Upper lobe of left lung (tissue), 6 donors: Measurements from ENCODE around the gene EBP. TPM values are rescaled to one million over a fixed set of nuclear protein-coding genes. Genes with fewer than 3 reads are reported as not detected.
"Not testable (repeated sequence)": the region's sequence is repeated elsewhere in the genome, so short reads cannot be mapped to it uniquely, and the experiment has no call there.

Source experiments
- ATAC-seq, 2 donors: fragments of 200-7000 bp; cut with Tn5 transposase; one replicate each; pipeline ENCODE4 v1.9.1; 2022; ENCODE audit warnings: mild to moderate bottlenecking in 2 of 2, moderate library complexity in 2 of 2; ENCODE audit not compliant: low FRiP score in 2 of 2
- DNase-seq, 2 donors: peaks; one replicate each; pipeline ENCODE4 v3.0.0-alpha.2; 2019 to 2020
- H3K27ac ChIP-seq, 4 donors: fragments of 200-600 bp; sonication (generic); one replicate each; pipeline ENCODE4 v1.5.1; 2016 to 2019
- H3K27me3 ChIP-seq, 4 donors: fragments of 200-600 bp; sonication (generic); one replicate each; pipeline ENCODE4 v1.5.1; 2017 to 2019
- H3K36me3 ChIP-seq, 4 donors: fragments of 200-600 bp; sonication (generic); one replicate each; pipeline ENCODE4 v1.5.1; 2016 to 2019
- H3K4me1 ChIP-seq, 4 donors: fragments of 200-600 bp; sonication (generic); one replicate each; pipeline ENCODE4 v1.5.1; 2018 to 2019
- H3K4me3 ChIP-seq, 4 donors: fragments of 200-600 bp; sonication (generic); one replicate each; pipeline ENCODE4 v1.5.1; 2017 to 2019; ENCODE audit warnings: mild to moderate bottlenecking in 2 of 4, moderate library complexity in 1 of 4
- H3K9me3 ChIP-seq, 4 donors: fragments of 200-600 bp; sonication (generic); one replicate each; pipeline ENCODE4 v1.5.1; 2018 to 2019
- CTCF ChIP-seq, 6 experiments: fragments of 450-650 bp in 4 of 6; fragments of 200-600 bp in 2 of 6; sonication (generic) in 2 of 6; IDR thresholded peaks; one replicate each; pipeline ENCODE4 v1.5.1; 2016 to 2019; ENCODE audit warnings: antibody characterized with exemption in 6 of 6
- EP300 ChIP-seq, 4 donors: sonication (generic); formaldehyde crosslinking; IDR thresholded peaks; one replicate each; pipeline ENCODE4 v1.5.1; 2017; ENCODE audit warnings: antibody characterized with exemption in 4 of 4, control low read depth in 2 of 4
- POLR2A ChIP-seq, 4 donors: fragments of 450-650 bp; IDR thresholded peaks; one replicate each; pipeline ENCODE4 v1.5.1; 2016 to 2017; ENCODE audit warnings: antibody characterized with exemption in 4 of 4, mild to moderate bottlenecking in 2 of 4
- POLR2AphosphoS5 ChIP-seq, 2 donors: sonication (generic); formaldehyde crosslinking; IDR thresholded peaks; one replicate each; pipeline ENCODE4 v1.5.1; 2017; ENCODE audit warnings: antibody characterized with exemption in 2 of 2
- WGBS, 2 donors: methylation state at CpG; one replicate each; pipeline ENCODE4 v1.1.5; 2017 to 2018; 5-methylcytosine and 5-hydroxymethylcytosine counted together
- total RNA-seq, 6 donors: library from RNA; depleted of rRNA in 4 of 6; stranded (reverse); fragments of >200 nt in 4 of 6; gene quantifications; one replicate each; pipeline versions ENCODE4 v1.1.0 to v1.2.1, GENCODE V29; 2016 to 2021
- donor health status: DM: no; HTN: no; CAD: no; lungs with moderate emphysema.
- donor health status: DM: no; HTN: yes; CAD: no; lungs with severe emphysema.

EBP gene
- total RNA-seq, 6 donors from 2014 or later = 21.0 to 101 (median 74.9) TPM

DNA sequence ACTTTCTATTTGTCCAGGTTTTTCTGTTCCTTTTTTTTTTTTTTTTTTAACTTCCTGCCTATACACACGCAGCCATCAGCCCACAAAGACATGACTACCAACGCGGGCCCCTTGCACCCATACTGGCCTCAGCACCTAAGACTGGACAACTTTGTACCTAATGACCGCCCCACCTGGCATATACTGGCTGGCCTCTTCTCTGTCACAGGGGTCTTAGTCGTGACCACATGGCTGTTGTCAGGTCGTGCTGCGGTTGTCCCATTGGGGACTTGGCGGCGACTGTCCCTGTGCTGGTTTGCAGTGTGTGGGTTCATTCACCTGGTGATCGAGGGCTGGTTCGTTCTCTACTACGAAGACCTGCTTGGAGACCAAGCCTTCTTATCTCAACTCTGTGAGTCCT is 2.1 kb downstream of the EBP start:
- H3K27ac ChIP-seq = no peak overlapping the region
- DNase-seq (no peak), ATAC-seq (no peak)
- peaks cover 0 to 7% (median 5%) of the 10 kb centered on the region in 4 donors for H3K4me1 ChIP-seq
- H3K27me3 ChIP-seq = no peaks in the 10 kb centered on the region
- no peaks in the 10 kb centered on the region for H3K9me3 ChIP-seq
- TF ChIP-seq CTCF (IDR thresholded peaks at IDR 0.05) = no peak
- TF ChIP-seq POLR2A (IDR thresholded peaks at IDR 0.05) = no peak
- no peak for TF ChIP-seq POLR2AphosphoS5 (IDR thresholded peaks at IDR 0.05)
- TF ChIP-seq EP300 (IDR thresholded peaks at IDR 0.05) = no peak
- no peak overlapping the region for H3K4me3 ChIP-seq
- peaks cover 0 to 18% (median 8%) of the 10 kb centered on the region in 4 donors for H3K36me3 ChIP-seq
- 80 to 91% methylated on average over 5 to 12 of the region's 12 CpGs for WGBS, 2 donors

DNA sequence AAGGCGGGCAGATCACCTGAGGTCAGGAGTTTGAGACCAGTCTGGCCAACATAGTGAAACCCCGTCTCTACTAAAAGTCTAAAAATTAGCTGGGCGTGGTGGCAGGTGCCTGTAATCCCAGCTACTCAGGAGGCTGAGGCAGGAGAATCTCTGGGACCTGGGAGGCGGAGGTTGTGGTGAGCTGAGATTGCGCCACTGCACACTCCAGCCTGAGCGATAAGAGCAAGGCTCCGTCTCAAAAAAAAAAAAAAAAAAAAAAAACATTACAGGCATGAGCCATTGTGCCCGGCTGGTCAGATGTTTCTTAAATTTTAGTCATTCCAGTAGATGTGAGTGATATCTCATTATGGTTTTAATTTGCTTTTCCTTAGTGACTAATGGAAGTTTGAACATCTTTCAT is 4.2 kb downstream of the EBP start:
- H3K36me3 ChIP-seq = peaks cover 0 to 18% (median 9%) of the 10 kb centered on the region in 4 donors
- not testable (repeated sequence) for H3K27ac ChIP-seq, ATAC-seq, H3K4me1 ChIP-seq, H3K9me3 ChIP-seq, H3K27me3 ChIP-seq, H3K4me3 ChIP-seq
- peak in 1 of 2 donors; percentile 44 for DNase-seq
- 67 to 80% methylated on average over 2 to 8 of the region's 8 CpGs for WGBS, 2 donors

- TF ChIP-seq CTCF (IDR thresholded peaks at IDR 0.05) (no peak), EP300 (IDR thresholded peaks at IDR 0.05) (no peak), POLR2AphosphoS5 (IDR thresholded peaks at IDR 0.05) (no peak), POLR2A (IDR thresholded peaks at IDR 0.05) (no peak)
- H3K9me3 ChIP-seq = no peaks in the 10 kb centered on the region
- ATAC-seq (peak in 1 of 2 donors; percentile 40), DNase-seq (no peak)
- no peak overlapping the region for H3K27ac ChIP-seq
- H3K36me3 ChIP-seq = peaks cover 0 to 18% (median 7%) of the 10 kb centered on the region in 4 donors
- no peaks in the 10 kb centered on the region for H3K4me1 ChIP-seq
- H3K27me3 ChIP-seq = no peaks in the 10 kb centered on the region
- H3K4me3 ChIP-seq = no peak overlapping the region
- 87 to 95% methylated on average over 3 of the region's 3 CpGs for WGBS, 2 donors
Observed at GRCh38 chrX:48530736-48531135, 9.1 kb downstream of the EBP start.

DNA sequence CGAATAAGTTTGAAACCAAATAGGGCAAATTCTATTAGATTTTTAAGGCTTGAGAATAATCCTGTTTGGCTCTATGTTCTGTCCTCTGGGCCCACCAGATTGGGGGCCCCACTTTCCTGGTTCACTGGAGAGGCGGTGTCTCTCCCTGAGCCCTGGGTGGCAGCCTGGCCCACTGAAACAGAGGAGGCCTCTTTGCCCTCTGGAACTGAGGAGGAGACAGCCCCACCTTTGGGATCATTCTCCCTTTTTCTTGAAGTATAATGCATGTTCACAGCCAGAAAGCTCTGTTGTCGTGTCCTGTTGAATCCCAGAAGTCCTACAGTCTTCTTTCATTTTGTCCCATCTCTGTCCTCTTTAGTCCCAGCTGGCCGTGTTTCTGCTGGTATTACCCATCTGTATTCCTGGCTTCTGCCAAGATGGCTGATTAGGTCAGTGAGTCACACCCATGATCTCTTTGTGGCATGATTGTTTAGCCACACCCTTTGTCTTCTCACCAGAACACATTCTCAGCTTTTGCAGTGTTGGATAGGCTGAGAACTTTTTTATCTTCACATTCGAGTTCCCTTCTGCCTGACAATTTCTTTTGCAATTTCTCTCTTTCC is 9.9 kb downstream of the EBP start:
- H3K27ac ChIP-seq = peak overlapping the region in 3 of 4 donors; percentile 2 to 54 (median 35)
- no peaks in the 10 kb centered on the region for H3K4me1 ChIP-seq
- TF ChIP-seq EP300 (IDR thresholded peaks at IDR 0.05) (no peak), POLR2AphosphoS5 (IDR thresholded peaks at IDR 0.05) (no peak), CTCF (IDR thresholded peaks at IDR 0.05) (no peak), POLR2A (IDR thresholded peaks at IDR 0.05) (no peak)
- no peaks in the 10 kb centered on the region for H3K27me3 ChIP-seq
- H3K36me3 ChIP-seq = peaks cover 0 to 18% (median 7%) of the 10 kb centered on the region in 4 donors
- no peaks in the 10 kb centered on the region for H3K9me3 ChIP-seq
- 51 to 64% methylated on average over 5 of the region's 5 CpGs for WGBS, 2 donors
- DNase-seq (no peak), ATAC-seq (peak in 1 of 2 donors; percentile 83)
- no peak overlapping the region for H3K4me3 ChIP-seq

DNA sequence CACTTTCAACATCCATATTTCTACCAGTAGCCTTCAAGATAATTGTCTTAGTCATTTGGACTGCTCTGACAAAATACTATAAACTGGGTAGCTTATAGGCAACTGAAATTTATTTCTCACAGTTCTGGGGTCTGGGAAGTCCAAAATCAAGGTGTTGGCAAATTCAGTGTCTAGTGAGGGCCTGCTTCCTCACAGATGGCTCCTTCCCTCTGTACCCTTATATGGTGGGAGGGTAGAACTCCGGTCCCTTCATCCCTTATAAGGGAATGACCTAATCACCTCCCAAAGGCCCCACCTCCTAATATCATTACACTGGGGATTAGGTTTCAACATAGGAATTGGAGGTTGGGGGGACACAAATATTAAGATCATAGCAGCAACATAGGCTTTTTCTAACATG is 10.6 kb downstream of the EBP start:
- Histone ChIP-seq H3K4me1 (no peaks in the 10 kb centered on the region), H3K27me3 (no peaks in the 10 kb centered on the region), H3K36me3 (peaks cover 0 to 14% (median 5%) of the 10 kb centered on the region in 4 donors), H3K27ac (peak overlapping the region in 3 of 4 donors; percentile 2 to 54 (median 35)), H3K9me3 (no peaks in the 10 kb centered on the region), H3K4me3 (no peak overlapping the region)
- DNase-seq = no peak
- no peak for TF ChIP-seq POLR2AphosphoS5 (IDR thresholded peaks at IDR 0.05)
- no peak for TF ChIP-seq CTCF (IDR thresholded peaks at IDR 0.05)
- no peak for ATAC-seq
- 53 to 83% methylated on average over 1 of the region's 1 CpG for WGBS, 2 donors
